Loucy (cell line): Measurements from ENCODE around the gene RPLP1.

Source experiments
- CTCF ChIP-seq: fragments of 200-600 bp; sonication (generic); conservative IDR thresholded peaks from 2 replicates; pipeline ENCODE4 v1.5.1; 2014; ENCODE audit warnings: mild to moderate bottlenecking, antibody characterized with exemption, low read length
- EZH2phosphoT487 ChIP-seq: fragments of 200-600 bp; IDR thresholded peaks from 2 replicates; pipeline ENCODE4 v1.6.1; 2018; ENCODE audit warnings: antibody characterized with exemption, mild to moderate bottlenecking, moderate library complexity, borderline replicate concordance

- TF ChIP-seq CTCF (no peak), EZH2phosphoT487 (no peak)
Measured at GRCh38 chr15:69500339-69500738, 47.7 kb downstream of the RPLP1 start.
